HepG2 (cell line): ENCODE data around the gene RABGAP1L. TPM values are rescaled to one million over a fixed set of nuclear protein-coding genes. Genes with fewer than 3 reads are reported as not detected.

Source experiments
- CHD4 ChIP-seq: fragments of 200-600 bp; sonication (generic); IDR thresholded peaks from 2 replicates; pipeline ENCODE4 v1.7.0; 2017; ENCODE audit warnings: mild to moderate bottlenecking, low read length, borderline replicate concordance
- DMAP1 ChIP-seq: IDR thresholded peaks from 2 replicates; pipeline ENCODE4 v1.6.1; 2016
- DPF2 ChIP-seq: sonication (generic); formaldehyde crosslinking; IDR thresholded peaks from 2 replicates; pipeline ENCODE4 v1.4.0; 2020; ENCODE audit warnings: mild to moderate bottlenecking, low read depth, missing genetic modification reagents, borderline replicate concordance
- KAT2B ChIP-seq: fragments of 150-350 bp; IDR thresholded peaks from 2 replicates; pipeline ENCODE4 v1.6.1; 2014; ENCODE audit warnings: low read depth, low read length, borderline replicate concordance
- KMT2A ChIP-seq: sonication (generic); formaldehyde crosslinking; IDR thresholded peaks from 2 replicates; pipeline ENCODE4 v1.4.0; 2020; ENCODE audit warnings: missing genetic modification reagents
- MEF2D ChIP-seq: sonication (generic); formaldehyde crosslinking; IDR thresholded peaks from 2 replicates; pipeline ENCODE4 v1.5.1; 2020; ENCODE audit warnings: mild to moderate bottlenecking, missing genetic modification reagents
- PHF8 ChIP-seq: sonication (generic); formaldehyde crosslinking; IDR thresholded peaks from 2 replicates; pipeline ENCODE4 v1.5.0; 2020; ENCODE audit warnings: missing genetic modification reagents
- POGZ ChIP-seq: sonication (generic); formaldehyde crosslinking; IDR thresholded peaks from 2 replicates; pipeline ENCODE4 v1.4.0; 2020; ENCODE audit warnings: mild to moderate bottlenecking, missing genetic modification reagents
- REL ChIP-seq: sonication (generic); formaldehyde crosslinking; conservative IDR thresholded peaks from 2 replicates; pipeline ENCODE4 v1.8.0; 2022; ENCODE audit warnings: mild to moderate bottlenecking, missing genetic modification reagents, moderate library complexity
- RFXANK ChIP-seq: IDR thresholded peaks from 2 replicates; pipeline ENCODE4 v1.6.1; 2016
- SCMH1 ChIP-seq: sonication (generic); formaldehyde crosslinking; IDR thresholded peaks from 2 replicates; pipeline ENCODE4 v1.9.0; 2021; ENCODE audit warnings: missing genetic modification reagents, mild to moderate bottlenecking, borderline replicate concordance
- SP5 ChIP-seq: IDR thresholded peaks from 2 replicates; pipeline ENCODE4 v1.6.1; 2016; ENCODE audit warnings: low read depth, borderline replicate concordance
- ZMYM2 ChIP-seq: sonication (generic); formaldehyde crosslinking; IDR thresholded peaks from 2 replicates; pipeline ENCODE4 v1.8.0; 2022; ENCODE audit warnings: mild to moderate bottlenecking, missing genetic modification reagents
- ZNF121 ChIP-seq: sonication (generic); formaldehyde crosslinking; IDR thresholded peaks from 2 replicates; pipeline ENCODE4 v1.5.0; 2020; ENCODE audit warnings: mild to moderate bottlenecking, missing genetic modification reagents
- ZNF17 ChIP-seq: sonication (generic); formaldehyde crosslinking; IDR thresholded peaks from 2 replicates; pipeline ENCODE4 v1.5.0; 2020; ENCODE audit warnings: mild to moderate bottlenecking, missing genetic modification reagents
- ZNF331 ChIP-seq: sonication (generic); formaldehyde crosslinking; IDR thresholded peaks from 2 replicates; pipeline ENCODE4 v1.4.0; 2020; ENCODE audit warnings: missing genetic modification reagents
- ZNF615 ChIP-seq: sonication (generic); formaldehyde crosslinking; IDR thresholded peaks from 2 replicates; pipeline ENCODE4 v1.5.0; 2020; ENCODE audit warnings: mild to moderate bottlenecking, missing genetic modification reagents, borderline replicate concordance
- polyA plus RNA-seq, 8 experiments: library from polyadenylated mRNA; depleted of rRNA in 3 of 8; stranded (reverse) in 7 of 8; unstranded in 1 of 8; fragments of >200 nt; fragmentation: Illumina TruSeq in 4 of 8; extraction: Trizol in 4 of 8; gene quantifications; 2 replicates each; pipeline versions ENCODE4 v1.2.1 to v1.2.3, GENCODE V29; 2011 to 2016; ENCODE audit warnings: low read depth in 4 of 8, missing spikeins in 1 of 8, mixed read lengths in 1 of 8; ENCODE audit not compliant: insufficient read depth in 1 of 8
- total RNA-seq, 5 experiments: library from RNA; depleted of rRNA; stranded (reverse); fragments of >200 nt; fragmentation: Illumina TruSeq; extraction: Trizol; gene quantifications; 2 replicates each; pipeline ENCODE4 v1.2.3, GENCODE V29; 2016; ENCODE audit warnings: low read depth in 1 of 5
- TF ChIP-seq, protein P1 (sequence below): sonication (generic); formaldehyde crosslinking; IDR thresholded peaks from 2 replicates; pipeline ENCODE4 v1.5.0; 2020; ENCODE audit warnings: missing genetic modification reagents, mild to moderate bottlenecking, borderline replicate concordance
- TF ChIP-seq, protein P2 (sequence below): sonication (generic); formaldehyde crosslinking; IDR thresholded peaks from 2 replicates; pipeline ENCODE4 v1.8.1; 2023; ENCODE audit warnings: mild to moderate bottlenecking, inconsistent platforms, moderate library complexity, missing genetic modification reagents, borderline replicate concordance
- TF ChIP-seq, protein P3 (sequence below): sonication (generic); formaldehyde crosslinking; conservative IDR thresholded peaks from 2 replicates; pipeline ENCODE4 v1.8.0; 2022; ENCODE audit warnings: mild to moderate bottlenecking, moderate library complexity, missing genetic modification reagents
- TF ChIP-seq, protein P4 (sequence below): sonication (generic); formaldehyde crosslinking; IDR thresholded peaks from 2 replicates; pipeline ENCODE4 v1.8.1; 2023; ENCODE audit warnings: mild to moderate bottlenecking, missing genetic modification reagents, borderline replicate concordance
- TF ChIP-seq, protein P5 (sequence below): sonication (generic); formaldehyde crosslinking; IDR thresholded peaks from 2 replicates; pipeline ENCODE4 v1.5.1; 2020; ENCODE audit warnings: missing genetic modification reagents, mild to moderate bottlenecking, borderline replicate concordance
- TF ChIP-seq, protein P6 (sequence below): sonication (generic); formaldehyde crosslinking; IDR thresholded peaks from 2 replicates; pipeline ENCODE4 v1.5.0; 2020; ENCODE audit warnings: mild to moderate bottlenecking, missing genetic modification reagents, borderline replicate concordance
- TF ChIP-seq, protein P7 (sequence below): IDR thresholded peaks from 2 replicates; pipeline ENCODE4 v1.6.1; 2018; ENCODE audit warnings: missing genetic modification reagents

The RABGAP1L gene
- total and polyA plus RNA-seq, 2 of the 13 experiments (the other 11 are each of a cell fraction or from before 2014, with no cell fraction given): 7.9 to 22.6 TPM

DNA sequence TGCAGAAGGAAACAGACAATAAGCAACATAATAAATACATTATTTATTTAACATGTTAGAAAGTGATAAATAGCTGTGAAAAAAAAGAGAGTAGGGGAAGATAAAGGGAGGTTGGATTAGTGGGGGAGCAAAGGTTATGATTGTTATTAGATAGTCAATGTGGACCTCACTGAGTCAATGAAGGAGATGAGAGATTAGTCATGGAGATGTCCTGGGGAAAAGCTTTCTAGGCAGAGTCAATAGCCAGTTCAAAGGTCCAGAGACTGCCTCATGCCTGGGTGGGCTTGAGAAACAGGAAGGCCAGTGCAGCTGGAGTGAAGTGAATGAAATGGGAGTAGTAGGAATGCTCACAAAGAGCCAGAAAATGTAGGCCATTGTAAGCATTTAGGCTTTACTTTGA lies 653.3 kb downstream of the RABGAP1L start (continued):
- TF ChIP-seq, protein P1, sequence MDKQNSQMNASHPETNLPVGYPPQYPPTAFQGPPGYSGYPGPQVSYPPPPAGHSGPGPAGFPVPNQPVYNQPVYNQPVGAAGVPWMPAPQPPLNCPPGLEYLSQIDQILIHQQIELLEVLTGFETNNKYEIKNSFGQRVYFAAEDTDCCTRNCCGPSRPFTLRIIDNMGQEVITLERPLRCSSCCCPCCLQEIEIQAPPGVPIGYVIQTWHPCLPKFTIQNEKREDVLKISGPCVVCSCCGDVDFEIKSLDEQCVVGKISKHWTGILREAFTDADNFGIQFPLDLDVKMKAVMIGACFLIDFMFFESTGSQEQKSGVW: no peak
- TF ChIP-seq CHD4 (peak; percentile 50; the same call in 1 of the 2 replicates), ZNF331 (peak; percentile 84), RFXANK (CRISPR knock-in tag) (no peak), DMAP1 (CRISPR knock-in tag) (peak; percentile 53; the same call in 1 of the 2 replicates), ZNF615 (no peak), DPF2 (peak; percentile 92; the same call in 1 of the 2 replicates), PHF8 (CRISPR knock-in tag) (no peak), ZNF17 (CRISPR knock-in tag) (no peak), ZNF121 (no peak; the same call in 1 of the 2 replicates), MEF2D (CRISPR knock-in tag) (peak; percentile 83), KAT2B (no peak; the same call in 1 of the 2 replicates), KMT2A (CRISPR knock-in tag) (no peak), POGZ (CRISPR knock-in tag) (peak; percentile 69), ZMYM2 (CRISPR knock-in tag) (no peak), SCMH1 (CRISPR knock-in tag) (no peak), REL (CRISPR knock-in tag) (no peak), SP5 (CRISPR knock-in tag) (peak; percentile 73)
- TF ChIP-seq, protein P2, sequence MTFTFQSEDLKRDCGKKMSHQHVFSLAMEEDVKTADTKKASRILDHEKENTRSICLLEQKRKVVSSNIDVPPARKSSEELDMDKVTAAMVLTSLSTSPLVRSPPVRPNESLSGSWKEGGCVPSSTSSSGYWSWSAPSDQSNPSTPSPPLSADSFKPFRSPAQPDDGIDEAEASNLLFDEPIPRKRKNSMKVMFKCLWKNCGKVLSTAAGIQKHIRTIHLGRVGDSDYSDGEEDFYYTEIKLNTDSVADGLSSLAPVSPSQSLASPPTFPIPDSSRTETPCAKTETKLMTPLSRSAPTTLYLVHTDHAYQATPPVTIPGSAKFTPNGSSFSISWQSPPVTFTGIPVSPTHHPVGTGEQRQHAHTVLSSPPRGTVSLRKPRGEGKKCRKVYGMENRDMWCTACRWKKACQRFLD (CRISPR knock-in tag): no peak; the same call in 1 of the 2 replicates
- TF ChIP-seq, protein P3, sequence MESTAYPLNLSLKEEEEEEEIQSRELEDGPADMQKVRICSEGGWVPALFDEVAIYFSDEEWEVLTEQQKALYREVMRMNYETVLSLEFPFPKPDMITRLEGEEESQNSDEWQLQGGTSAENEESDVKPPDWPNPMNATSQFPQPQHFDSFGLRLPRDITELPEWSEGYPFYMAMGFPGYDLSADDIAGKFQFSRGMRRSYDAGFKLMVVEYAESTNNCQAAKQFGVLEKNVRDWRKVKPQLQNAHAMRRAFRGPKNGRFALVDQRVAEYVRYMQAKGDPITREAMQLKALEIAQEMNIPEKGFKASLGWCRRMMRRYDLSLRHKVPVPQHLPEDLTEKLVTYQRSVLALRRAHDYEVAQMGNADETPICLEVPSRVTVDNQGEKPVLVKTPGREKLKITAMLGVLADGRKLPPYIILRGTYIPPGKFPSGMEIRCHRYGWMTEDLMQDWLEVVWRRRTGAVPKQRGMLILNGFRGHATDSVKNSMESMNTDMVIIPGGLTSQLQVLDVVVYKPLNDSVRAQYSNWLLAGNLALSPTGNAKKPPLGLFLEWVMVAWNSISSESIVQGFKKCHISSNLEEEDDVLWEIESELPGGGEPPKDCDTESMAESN (CRISPR knock-in tag): no peak
- TF ChIP-seq, protein P4, sequence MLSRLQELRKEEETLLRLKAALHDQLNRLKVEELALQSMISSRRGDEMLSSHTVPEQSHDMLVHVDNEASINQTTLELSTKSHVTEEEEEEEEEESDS (CRISPR knock-in tag): no peak
- TF ChIP-seq, protein P5, sequence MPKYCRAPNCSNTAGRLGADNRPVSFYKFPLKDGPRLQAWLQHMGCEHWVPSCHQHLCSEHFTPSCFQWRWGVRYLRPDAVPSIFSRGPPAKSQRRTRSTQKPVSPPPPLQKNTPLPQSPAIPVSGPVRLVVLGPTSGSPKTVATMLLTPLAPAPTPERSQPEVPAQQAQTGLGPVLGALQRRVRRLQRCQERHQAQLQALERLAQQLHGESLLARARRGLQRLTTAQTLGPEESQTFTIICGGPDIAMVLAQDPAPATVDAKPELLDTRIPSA: no peak
- TF ChIP-seq, protein P6, sequence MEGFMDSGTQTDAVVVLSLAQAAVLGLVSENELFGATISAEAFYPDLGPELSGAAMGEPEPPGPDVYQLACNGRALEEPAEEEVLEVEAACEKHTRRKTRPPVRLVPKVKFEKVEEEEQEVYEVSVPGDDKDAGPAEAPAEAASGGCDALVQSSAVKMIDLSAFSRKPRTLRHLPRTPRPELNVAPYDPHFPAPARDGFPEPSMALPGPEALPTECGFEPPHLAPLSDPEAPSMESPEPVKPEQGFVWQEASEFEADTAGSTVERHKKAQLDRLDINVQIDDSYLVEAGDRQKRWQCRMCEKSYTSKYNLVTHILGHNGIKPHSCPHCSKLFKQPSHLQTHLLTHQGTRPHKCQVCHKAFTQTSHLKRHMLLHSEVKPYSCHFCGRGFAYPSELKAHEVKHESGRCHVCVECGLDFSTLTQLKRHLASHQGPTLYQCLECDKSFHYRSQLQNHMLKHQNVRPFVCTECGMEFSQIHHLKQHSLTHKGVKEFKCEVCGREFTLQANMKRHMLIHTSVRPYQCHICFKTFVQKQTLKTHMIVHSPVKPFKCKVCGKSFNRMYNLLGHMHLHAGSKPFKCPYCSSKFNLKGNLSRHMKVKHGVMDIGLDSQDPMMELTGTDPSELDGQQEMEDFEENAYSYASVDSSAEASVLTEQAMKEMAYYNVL: peak; percentile 74; the same call in 1 of the 2 replicates
- TF ChIP-seq, protein P7, sequence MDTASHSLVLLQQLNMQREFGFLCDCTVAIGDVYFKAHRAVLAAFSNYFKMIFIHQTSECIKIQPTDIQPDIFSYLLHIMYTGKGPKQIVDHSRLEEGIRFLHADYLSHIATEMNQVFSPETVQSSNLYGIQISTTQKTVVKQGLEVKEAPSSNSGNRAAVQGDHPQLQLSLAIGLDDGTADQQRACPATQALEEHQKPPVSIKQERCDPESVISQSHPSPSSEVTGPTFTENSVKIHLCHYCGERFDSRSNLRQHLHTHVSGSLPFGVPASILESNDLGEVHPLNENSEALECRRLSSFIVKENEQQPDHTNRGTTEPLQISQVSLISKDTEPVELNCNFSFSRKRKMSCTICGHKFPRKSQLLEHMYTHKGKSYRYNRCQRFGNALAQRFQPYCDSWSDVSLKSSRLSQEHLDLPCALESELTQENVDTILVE (CRISPR knock-in tag): 0 out of 2 replicates have a peak, but pooled peaks have one; percentile 47
